ENCODE measurements around the gene POMP.

The POMP gene

DNA sequence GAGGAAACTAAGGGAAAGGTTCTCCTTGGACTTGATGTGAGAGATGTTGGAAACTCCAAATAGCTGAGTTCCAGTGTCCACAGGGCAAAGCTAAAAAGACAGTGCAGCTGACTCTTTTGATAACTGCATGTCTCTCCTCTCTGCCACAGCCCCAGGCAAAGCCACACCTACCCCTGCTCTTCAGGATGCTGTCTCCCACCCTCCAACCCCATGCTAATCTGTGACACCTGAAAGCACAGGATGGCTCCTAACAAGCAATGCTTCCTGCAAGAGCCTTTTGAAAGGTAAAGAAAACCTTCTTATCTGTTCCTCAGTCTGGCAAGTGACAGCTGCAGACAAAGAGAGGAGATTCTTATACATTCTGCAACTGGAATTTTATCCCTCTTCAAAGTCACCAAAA, 45.4 kb downstream of the POMP start:
- no peak for DNase-seq

DNA sequence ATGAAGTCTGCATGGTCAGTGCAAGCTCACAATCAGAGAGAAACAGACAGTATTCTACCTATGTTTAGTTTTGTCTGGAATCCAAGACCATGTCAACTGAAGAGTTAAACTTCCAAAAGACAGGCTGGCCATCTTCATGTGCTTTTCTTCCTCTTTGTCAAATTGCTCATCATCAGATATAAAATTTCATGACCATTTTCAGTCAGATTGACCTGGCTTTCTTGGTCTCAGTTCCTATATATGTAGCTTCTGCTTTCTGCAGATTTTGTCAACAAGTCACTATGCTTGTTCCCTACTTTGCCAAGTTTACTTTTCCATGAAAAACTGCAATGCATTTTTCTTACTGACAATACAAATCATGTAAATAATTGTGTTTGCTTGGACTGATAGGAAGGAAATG, 46.0 kb downstream of the POMP start:
- DNase-seq: no peak

DNA sequence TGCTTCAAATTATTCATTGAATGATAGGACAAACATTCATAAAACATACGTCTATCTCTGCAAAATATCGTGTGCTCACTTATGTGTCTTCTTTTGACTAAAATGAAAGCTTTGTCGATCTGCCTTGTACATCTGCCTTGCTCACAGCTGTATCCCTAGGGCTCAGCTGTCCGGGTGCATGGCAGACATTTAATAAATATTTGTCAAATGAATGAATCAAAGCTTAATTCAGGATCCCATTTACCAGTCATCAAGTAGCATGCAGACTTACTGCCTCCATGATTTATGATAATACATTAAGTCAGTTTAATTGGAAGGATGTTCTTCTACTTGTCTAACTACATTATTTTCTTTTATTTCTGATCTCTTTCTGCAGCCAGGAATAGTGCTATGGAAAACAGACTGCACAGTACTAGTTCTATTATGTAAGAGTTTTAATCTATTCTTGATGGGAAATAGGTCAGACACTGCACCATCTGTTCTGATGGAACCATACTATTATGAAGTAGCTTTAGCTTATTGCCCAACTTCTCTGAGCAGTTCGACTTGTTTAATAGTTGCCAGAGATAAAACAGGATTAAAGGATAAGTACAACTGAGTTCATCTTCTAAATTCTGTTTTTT, 46.6 kb downstream of the POMP start:
- DNase-seq: no peak

DNA sequence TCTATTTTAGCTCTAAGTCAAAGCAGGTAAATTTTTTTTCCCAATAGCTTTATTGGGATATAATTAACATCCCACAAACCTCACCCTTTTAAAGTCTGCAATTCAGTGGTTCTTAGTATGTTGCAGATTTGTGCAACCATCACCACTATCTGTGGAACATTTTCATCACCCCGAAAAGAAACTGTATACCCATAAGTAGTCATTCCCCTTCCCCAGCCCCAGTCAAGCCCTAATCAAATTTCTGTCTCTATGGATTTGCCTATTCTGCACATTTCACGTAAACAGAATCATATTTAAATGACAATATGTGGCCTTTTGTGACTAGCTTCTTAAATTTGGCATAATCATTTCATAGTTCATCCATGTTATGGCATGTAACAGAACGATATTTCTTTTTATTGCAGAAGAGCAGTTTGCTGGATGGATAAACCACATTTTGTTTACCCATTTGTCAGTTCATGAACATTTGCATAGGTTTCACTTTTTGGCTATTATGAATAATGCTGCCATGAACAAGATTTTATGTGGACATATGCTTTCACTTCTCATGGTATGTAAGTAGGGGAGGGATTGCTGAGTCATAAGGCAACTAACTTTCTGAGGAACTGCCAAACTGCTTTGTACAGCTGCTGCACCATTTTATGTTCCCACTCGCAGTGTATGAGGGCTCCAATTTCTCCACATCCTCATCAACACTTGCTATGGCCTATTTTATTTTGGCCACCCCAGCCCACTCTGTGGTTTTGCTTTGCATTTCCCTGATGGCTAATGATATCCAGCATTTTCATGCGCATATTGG, 48.9 kb downstream of the POMP start:
- no peak for DNase-seq

DNA sequence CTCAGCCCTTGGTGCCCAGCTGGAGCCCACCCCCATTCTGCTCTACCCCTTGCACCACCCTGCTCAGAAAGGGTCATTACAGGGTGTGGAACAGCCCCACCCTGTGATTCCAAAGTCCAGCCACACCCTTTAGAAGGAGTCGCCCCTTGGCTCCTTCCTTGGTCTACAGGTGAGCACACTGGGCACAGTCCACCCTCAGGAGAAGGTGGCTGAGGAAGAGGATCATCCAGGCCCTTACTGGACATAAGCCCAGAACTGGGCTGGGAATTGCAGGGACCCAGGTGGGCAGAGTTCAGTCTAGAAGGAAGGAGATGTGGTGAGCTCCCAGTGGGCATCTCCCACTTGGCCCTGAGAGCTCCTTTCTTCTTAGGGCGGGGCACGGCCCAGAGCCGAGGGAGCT, 51.2 kb downstream of the POMP start:
- no peak for DNase-seq

DNA sequence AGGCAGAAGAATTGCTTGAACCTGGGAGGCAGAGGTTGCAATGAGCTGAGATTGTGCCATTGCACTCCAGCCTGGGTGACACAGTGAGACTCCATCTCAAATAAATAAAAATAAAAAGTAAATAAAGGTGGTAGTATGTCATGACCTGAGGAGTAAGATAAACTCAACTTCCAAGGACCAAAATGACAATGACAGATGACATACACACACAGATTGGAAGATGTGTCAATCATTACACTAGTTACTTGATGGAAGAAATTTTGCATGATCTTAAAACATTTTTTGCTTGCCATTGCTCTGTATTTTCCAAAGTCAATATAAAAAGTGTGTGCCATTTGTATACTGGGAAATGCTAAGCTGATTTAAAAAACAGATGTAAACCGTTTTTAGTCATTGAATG, 55.7 kb downstream of the POMP start:
- no peak for DNase-seq

DNA sequence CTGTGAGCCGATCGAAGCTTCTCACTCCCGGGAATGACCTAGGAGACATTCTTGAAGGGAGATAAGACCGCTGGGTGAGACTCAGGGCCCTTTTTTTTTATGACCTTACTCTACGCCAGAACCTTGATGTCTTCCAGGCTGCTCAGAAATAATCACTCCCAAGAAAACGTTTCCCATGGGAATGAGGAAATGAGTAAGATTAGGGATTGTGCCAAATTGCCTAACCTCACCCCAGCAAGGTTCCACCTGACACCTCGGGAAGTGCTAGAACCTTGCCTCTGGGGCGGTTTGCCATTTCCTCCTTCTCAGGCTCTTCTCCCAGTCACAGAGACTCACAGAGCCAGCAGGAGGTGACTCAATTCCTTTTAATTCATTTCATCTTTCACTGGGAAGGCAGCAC, 57.6 kb downstream of the POMP start:
- no peak for DNase-seq

DNA sequence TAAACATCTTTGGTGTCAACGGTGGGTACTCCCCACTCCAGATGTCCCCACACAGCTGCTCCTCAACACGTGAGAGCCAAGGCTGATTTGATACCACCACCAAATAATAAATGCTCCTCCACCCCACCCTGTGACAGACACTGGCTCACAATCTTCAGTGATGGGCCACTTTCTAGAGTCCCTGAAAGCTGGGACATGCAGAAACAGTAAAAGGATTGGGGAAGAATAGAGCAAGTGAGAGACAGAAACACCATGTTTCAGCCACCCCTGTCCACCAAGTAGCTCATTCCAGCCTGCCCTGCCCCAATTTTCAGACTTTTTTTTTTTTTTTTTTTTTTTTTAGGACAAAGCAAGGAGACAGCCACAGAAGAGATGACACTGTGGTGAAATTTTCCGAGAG, 58.2 kb downstream of the POMP start:
- DNase-seq: no peak

DNA sequence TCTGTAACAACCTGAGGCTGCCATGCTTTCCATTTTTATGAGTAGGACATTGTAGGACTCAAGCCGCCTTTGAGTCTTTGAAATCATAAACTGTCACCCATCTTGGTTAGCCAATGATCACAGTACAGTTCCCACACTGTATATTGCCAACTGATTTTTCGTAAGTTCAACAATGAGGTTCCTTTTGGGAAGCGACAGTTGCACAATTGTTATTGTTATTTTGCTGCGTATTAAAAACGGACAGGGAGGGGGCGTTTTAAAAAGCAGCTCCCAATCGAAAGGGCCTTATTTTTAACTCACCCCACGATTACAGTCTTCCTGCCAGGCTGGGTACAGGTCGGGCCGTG, 59.2 kb downstream of the POMP start:
- no peak for DNase-seq

DNA sequence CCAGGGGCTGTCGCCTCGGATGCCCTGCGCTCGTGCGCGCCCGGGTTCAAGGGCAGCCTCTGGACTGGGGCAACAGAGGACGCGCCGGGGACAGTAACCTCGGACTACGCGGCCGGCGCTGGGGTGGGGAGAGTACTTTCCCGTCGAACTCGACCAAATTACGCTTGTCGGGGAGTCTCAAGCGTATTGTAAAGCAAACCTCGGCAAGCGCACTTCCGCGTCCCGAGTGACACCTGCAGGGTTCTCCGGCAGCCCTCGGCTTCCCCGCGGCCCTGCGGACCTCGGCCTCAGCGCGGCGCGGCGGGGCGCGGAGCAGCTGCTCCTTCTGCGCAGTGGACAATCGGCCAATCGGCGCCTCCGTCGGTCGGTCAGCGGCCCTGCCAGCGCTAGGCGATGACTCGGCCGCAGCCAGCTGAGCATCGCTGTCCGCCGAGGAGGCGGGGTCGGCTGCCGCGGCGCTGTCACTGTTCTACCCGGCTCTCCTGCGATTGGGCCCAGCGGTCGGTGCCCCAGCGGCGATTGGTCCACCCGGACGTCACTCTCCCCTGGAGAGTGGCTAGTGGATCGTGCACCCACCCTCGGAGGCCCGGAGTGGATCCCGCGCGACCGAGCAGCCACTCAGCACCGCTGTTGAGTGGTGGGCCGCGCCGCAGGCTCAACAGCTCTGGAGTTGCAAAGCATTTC, 59.8 kb downstream of the POMP start, which contains the start of gene SLC46A3:
Gene SLC46A3 (minus strand): TSS at position 428 of the 684 bp plus-strand sequence. CDS start 972 bp downstream, outside the sequence.
- peak; percentile 99 for DNase-seq

DNA sequence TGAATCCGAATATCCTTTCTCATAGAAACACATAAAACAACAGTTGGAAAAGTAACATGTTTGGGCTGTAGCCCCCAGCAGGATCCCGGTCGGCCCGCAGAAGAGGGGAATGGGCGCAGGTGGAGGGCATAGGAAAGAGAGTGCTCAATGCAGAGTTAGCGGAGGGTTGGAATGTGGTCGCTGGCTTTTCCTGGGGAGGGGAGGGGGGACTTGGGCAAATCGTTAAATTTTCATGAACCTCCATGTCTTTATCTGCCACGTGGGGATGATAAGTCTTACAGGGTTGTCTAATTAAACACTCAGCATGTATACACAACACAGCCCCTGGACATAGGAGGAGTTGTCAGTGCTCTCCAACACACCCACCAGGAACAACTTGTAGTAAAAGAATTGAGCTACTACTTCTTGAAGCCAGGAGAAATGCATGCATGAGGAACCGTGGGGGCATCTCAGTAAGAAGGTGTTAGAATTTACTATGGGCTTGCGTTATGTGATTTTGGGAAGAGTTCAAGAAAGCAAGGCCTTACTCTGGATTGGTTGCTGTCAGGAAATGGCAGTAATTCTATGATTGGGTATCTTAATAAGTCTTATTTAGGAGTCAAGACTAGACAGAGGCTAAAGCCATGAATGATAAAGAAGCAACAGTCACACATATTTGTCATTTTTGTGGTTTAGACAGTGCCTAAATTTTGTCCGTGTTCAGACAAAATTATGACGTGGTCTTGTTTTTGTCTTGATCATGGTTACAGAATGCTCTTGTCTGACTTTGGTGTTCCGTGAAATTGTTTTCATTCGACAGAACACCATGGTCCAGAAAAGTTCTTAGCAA, 60.5 kb downstream of the POMP start:
- DNase-seq: no peak

DNA sequence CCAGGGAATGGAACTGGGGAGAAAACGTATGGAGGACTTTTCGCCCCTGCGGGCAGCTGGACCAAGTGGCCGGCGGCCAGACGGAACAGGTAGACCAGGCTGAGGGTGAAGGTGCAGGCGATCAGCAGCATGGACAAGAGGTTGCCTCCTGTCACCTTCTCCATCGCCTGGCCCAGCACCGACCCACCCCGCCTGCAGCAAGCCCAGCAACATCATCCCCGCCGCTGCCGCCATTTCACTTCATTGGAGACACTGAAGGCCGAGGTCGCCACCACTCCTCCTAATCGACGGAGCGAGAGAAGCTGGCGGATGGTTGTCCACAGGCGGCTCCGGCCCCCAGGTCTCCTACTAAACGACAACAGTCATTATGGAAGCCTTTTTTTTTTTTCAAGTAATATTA, 64.9 kb downstream of the POMP start:
- no peak for DNase-seq

DNA sequence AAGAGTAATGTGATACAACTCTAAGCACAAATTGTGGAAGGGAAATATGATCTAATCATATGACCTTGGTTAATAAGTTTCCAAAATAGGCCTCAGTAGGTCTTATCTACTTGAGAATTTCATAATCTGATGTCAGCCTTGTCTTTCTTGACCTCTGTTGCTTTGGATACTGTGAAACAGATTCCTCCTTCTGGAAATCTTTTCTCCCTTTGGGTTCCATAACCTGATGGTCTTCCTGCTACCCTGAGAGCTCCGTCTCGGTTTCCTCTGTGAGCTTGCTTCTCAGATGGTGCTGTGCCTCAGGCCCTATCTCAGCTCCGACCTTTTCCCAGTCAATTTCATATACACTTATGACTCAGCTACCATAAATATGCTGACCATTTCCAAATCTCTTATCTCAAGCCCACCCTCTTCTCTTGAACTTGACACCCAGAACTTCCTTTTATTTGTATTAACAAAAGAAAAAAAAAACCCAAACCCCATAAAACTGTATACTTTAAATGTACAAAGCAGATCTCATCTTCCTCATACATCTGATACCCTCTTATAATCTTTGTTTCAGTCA, 66.2 kb downstream of the POMP start:
- DNase-seq: no peak

Data from activated naive CD4-positive, alpha-beta T cell treated with Interleukin-2 at 50 U/mL for 16 hours (primary cell).